Fibroblast of lung (primary cell): ENCODE measurements around the gene ZNF385D.

Source experiments
- CTCF ChIP-seq, 2 donors: IDR thresholded peaks in 1 of 2; conservative IDR thresholded peaks in 1 of 2; 1 replicate in 1 of 2; 2 replicates in 1 of 2; pipeline ENCODE4 v1.5.1; 2011 to 2012; ENCODE audit warnings: low read length in 2 of 2, control low read depth in 1 of 2, inconsistent platforms in 1 of 2, low read depth in 1 of 2, mild to moderate bottlenecking in 1 of 2
- EZH2 ChIP-seq: IDR thresholded peaks from 2 replicates; pipeline ENCODE4 v1.5.1; 2012; ENCODE audit warnings: low read length, control low read depth, mild to moderate bottlenecking; ENCODE audit errors: missing control alignments

GRCh38 chr3:21647961-21648360 is 103.0 kb downstream of the ZNF385D start:
- TF ChIP-seq CTCF (conservative IDR thresholded peaks at IDR 0.05 in 1 of 2, IDR thresholded peaks at IDR 0.05 in 1 of 2; ENCODE audit: low read depth in 1 of 2, low read length in 2 of 2) (no peak), EZH2 (no peak)
